Measurements from ENCODE around the gene SAMD13.

The SAMD13 gene

GRCh38 chr1:84363019-84363418, 61.5 kb downstream of the SAMD13 start:
- H3K4me3 ChIP-seq (ENCODE audit: low read length): no peak overlapping the region
- no peaks in the 10 kb centered on the region for H3K27me3 ChIP-seq (ENCODE audit: insufficient read depth, low read length, poor library complexity)
- no peak overlapping the region for H2AK5ac ChIP-seq (ENCODE audit: low read length)
- H3K23ac ChIP-seq (ENCODE audit: low read length): no peak overlapping the region
- H4K8ac ChIP-seq (ENCODE audit: low read depth, low read length): no peak overlapping the region
- H3K56ac ChIP-seq (ENCODE audit: low read length): no peak overlapping the region
- no peak overlapping the region for H3K4ac ChIP-seq (ENCODE audit: low read depth, low read length)
- H2BK120ac ChIP-seq (ENCODE audit: low read depth, low read length): no peak overlapping the region
- no peaks in the 10 kb centered on the region for H3K79me1 ChIP-seq (ENCODE audit: low read length)
- H3K36me3 ChIP-seq (ENCODE audit: control insufficient read depth, insufficient read depth, low read length): no peaks in the 10 kb centered on the region
- H4K5ac ChIP-seq (ENCODE audit: low read length): no peak overlapping the region
- no peak overlapping the region for H3K18ac ChIP-seq (ENCODE audit: low read length)
- no peak overlapping the region for H3K27ac ChIP-seq (ENCODE audit: low read depth, low read length)
- DNase-seq: no peak
- no peaks in the 10 kb centered on the region for H3K4me1 ChIP-seq (ENCODE audit: control insufficient read depth, low read depth, low read length)
- H2BK15ac ChIP-seq (replicated peaks; ENCODE audit: low read depth): no peak overlapping the region
- H2BK5ac ChIP-seq (ENCODE audit: low read length): no peak overlapping the region
- WGBS (ENCODE audit: extremely low coverage, insufficient coverage, low lambda C conversion rate): no CpG with 5 or more reads among the region's 5 CpGs
- no peaks in the 10 kb centered on the region for H3K79me2 ChIP-seq (ENCODE audit: control insufficient read depth, insufficient read depth, low read length)
- no peak overlapping the region for H3K9ac ChIP-seq (ENCODE audit: low read length)
- H3K4me2 ChIP-seq (ENCODE audit: low read length): no peak overlapping the region

GRCh38 chr1:84363622-84364021, 62.1 kb downstream of the SAMD13 start:
- Histone ChIP-seq H3K9ac (ENCODE audit: low read length) (no peak overlapping the region), H3K4me1 (ENCODE audit: control insufficient read depth, low read depth, low read length) (no peaks in the 10 kb centered on the region), H3K79me2 (ENCODE audit: control insufficient read depth, insufficient read depth, low read length) (no peaks in the 10 kb centered on the region), H3K27ac (ENCODE audit: low read depth, low read length) (no peak overlapping the region), H3K56ac (ENCODE audit: low read length) (no peak overlapping the region), H2BK120ac (ENCODE audit: low read depth, low read length) (no peak overlapping the region), H3K27me3 (ENCODE audit: insufficient read depth, low read length, poor library complexity) (no peaks in the 10 kb centered on the region), H3K4me3 (ENCODE audit: low read length) (no peak overlapping the region), H2AK5ac (ENCODE audit: low read length) (no peak overlapping the region), H4K5ac (ENCODE audit: low read length) (no peak overlapping the region), H3K36me3 (ENCODE audit: control insufficient read depth, insufficient read depth, low read length) (no peaks in the 10 kb centered on the region), H3K4ac (ENCODE audit: low read depth, low read length) (no peak overlapping the region), H2BK5ac (ENCODE audit: low read length) (no peak overlapping the region), H4K8ac (ENCODE audit: low read depth, low read length) (no peak overlapping the region), H2BK15ac (replicated peaks; ENCODE audit: low read depth) (no peak overlapping the region), H3K79me1 (ENCODE audit: low read length) (no peaks in the 10 kb centered on the region), H3K18ac (ENCODE audit: low read length) (no peak overlapping the region), H3K4me2 (ENCODE audit: low read length) (no peak overlapping the region), H3K23ac (ENCODE audit: low read length) (no peak overlapping the region)
- WGBS (ENCODE audit: extremely low coverage, insufficient coverage, low lambda C conversion rate): no CpG with 5 or more reads among the region's 5 CpGs
- no peak for DNase-seq

DNA sequence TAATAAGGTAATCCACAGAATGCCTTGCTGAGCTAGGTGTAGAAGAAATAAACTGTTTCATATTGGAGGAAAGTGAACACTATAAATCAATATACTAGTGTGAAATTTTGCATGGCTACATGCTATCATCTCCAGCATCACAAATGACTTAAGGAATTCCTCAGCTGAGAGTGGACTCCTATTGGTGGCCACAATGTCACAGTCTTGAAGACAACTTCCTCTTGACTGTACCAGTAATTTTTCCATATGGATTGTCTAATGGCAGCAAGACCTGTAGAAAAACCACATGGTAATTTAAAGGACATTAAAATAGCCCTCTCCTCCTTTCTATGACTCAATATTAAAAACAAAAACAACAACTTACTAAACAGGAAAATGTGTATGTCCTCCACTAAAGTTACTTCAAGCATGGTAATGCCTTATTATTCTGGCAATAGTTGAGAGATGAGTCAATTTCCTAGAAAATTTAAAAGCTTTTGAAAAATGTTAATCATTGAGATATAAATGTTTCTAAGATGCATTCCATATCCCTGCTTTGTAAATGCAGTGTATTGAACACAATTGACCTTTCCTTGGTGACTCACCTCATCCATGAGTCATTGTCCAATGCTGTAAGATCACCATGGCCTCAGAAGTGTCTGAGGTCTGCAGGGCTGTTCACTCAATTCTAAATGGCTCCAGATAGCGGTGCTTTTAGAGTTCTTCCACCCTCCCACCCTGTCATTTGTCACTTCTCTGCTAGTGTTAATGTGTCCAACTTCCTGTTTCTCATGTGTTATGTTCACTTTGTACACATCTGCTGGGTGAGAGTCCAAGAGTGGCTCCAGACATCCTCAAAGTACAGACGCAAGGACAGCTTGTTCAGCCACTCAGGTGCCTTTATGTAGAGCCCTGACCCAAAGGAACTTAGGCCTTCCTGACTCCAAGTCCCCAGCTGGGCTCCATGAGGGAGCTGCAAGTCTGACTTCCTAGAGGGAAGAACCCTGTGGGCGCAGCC, 64.0 kb downstream of the SAMD13 start:
- Histone ChIP-seq H3K4ac (ENCODE audit: low read depth, low read length) (no peak overlapping the region), H4K8ac (ENCODE audit: low read depth, low read length) (no peak overlapping the region), H3K79me1 (ENCODE audit: low read length) (no peaks in the 10 kb centered on the region), H3K27me3 (ENCODE audit: insufficient read depth, low read length, poor library complexity) (no peaks in the 10 kb centered on the region), H3K9ac (ENCODE audit: low read length) (no peak overlapping the region), H3K23ac (ENCODE audit: low read length) (no peak overlapping the region), H3K4me1 (ENCODE audit: control insufficient read depth, low read depth, low read length) (no peaks in the 10 kb centered on the region), H3K56ac (ENCODE audit: low read length) (no peak overlapping the region), H2AK5ac (ENCODE audit: low read length) (no peak overlapping the region), H2BK15ac (replicated peaks; ENCODE audit: low read depth) (no peak overlapping the region), H2BK5ac (ENCODE audit: low read length) (no peak overlapping the region), H2BK120ac (ENCODE audit: low read depth, low read length) (no peak overlapping the region), H3K36me3 (ENCODE audit: control insufficient read depth, insufficient read depth, low read length) (no peaks in the 10 kb centered on the region), H3K4me2 (ENCODE audit: low read length) (no peak overlapping the region), H3K4me3 (ENCODE audit: low read length) (no peak overlapping the region), H3K79me2 (ENCODE audit: control insufficient read depth, insufficient read depth, low read length) (no peaks in the 10 kb centered on the region), H3K18ac (ENCODE audit: low read length) (no peak overlapping the region), H3K27ac (ENCODE audit: low read depth, low read length) (no peak overlapping the region), H4K5ac (ENCODE audit: low read length) (no peak overlapping the region)
- no peak for DNase-seq
- WGBS (ENCODE audit: extremely low coverage, insufficient coverage, low lambda C conversion rate): no CpG with 5 or more reads among the region's 3 CpGs

DNA sequence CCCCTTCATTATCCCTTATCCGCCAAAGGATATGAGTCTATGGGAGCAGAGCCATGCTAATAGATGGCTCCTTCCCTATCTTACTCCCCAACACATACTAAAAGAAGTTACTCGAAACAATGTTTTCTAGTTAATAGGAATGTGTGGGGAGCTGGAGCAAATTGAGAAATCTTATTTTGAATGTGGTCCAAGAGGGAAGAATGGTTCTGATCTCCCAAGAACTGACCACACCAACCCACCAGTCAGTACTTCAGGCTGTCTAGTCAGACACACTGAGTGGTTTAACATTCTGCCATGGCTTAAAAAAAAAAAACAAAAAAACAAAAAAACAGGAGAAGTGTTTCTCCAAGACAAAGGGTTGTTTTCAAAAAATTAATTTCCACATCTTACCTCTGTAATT, 65.3 kb downstream of the SAMD13 start:
- no peaks in the 10 kb centered on the region for H3K4me1 ChIP-seq (ENCODE audit: control insufficient read depth, low read depth, low read length)

DNA sequence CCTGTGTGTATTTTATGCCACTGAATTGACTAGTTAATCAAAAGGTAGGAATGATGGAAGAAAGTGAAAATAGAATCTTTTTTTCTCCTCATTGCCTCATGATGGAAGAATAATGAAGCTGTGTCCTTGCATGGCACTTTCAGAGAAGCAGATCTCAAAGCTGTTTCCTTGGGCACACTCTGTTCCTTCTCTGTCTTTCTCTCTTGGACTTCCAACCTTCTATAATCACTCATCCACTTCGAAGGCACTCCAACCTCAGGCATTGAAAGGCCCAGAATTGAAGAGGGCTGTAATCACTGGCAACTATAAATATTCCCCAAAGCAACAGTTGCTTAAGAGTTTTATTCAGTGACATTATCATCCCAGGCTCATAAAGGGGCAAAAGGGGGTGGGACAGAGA, 65.7 kb downstream of the SAMD13 start:
- no peak overlapping the region for H3K4ac ChIP-seq (ENCODE audit: low read depth, low read length)
- H2BK120ac ChIP-seq (ENCODE audit: low read depth, low read length): no peak overlapping the region
- no peak for DNase-seq
- no peak overlapping the region for H4K8ac ChIP-seq (ENCODE audit: low read depth, low read length)
- no peak overlapping the region for H2BK15ac ChIP-seq (replicated peaks; ENCODE audit: low read depth)
- H3K4me3 ChIP-seq (ENCODE audit: low read length): no peak overlapping the region
- no peak overlapping the region for H3K4me2 ChIP-seq (ENCODE audit: low read length)
- no peak overlapping the region for H2AK5ac ChIP-seq (ENCODE audit: low read length)
- H3K23ac ChIP-seq (ENCODE audit: low read length): no peak overlapping the region
- no peaks in the 10 kb centered on the region for H3K4me1 ChIP-seq (ENCODE audit: control insufficient read depth, low read depth, low read length)
- H3K79me2 ChIP-seq (ENCODE audit: control insufficient read depth, insufficient read depth, low read length): no peaks in the 10 kb centered on the region
- no peak overlapping the region for H4K5ac ChIP-seq (ENCODE audit: low read length)
- no peaks in the 10 kb centered on the region for H3K79me1 ChIP-seq (ENCODE audit: low read length)
- H3K27ac ChIP-seq (ENCODE audit: low read depth, low read length): no peak overlapping the region
- H3K56ac ChIP-seq (ENCODE audit: low read length): no peak overlapping the region
- H2BK5ac ChIP-seq (ENCODE audit: low read length): no peak overlapping the region
- WGBS (ENCODE audit: extremely low coverage, insufficient coverage, low lambda C conversion rate): no CpG with 5 or more reads among the region's 1 CpG
- no peak overlapping the region for H3K9ac ChIP-seq (ENCODE audit: low read length)
- no peaks in the 10 kb centered on the region for H3K36me3 ChIP-seq (ENCODE audit: control insufficient read depth, insufficient read depth, low read length)
- H3K18ac ChIP-seq (ENCODE audit: low read length): no peak overlapping the region
- no peaks in the 10 kb centered on the region for H3K27me3 ChIP-seq (ENCODE audit: insufficient read depth, low read length, poor library complexity)

More for the DNA sequence above, 65.3 kb downstream of the SAMD13 start:
- Histone ChIP-seq H3K27me3 (ENCODE audit: insufficient read depth, low read length, poor library complexity) (no peaks in the 10 kb centered on the region), H3K9ac (ENCODE audit: low read length) (no peak overlapping the region), H2AK5ac (ENCODE audit: low read length) (no peak overlapping the region), H3K79me1 (ENCODE audit: low read length) (no peaks in the 10 kb centered on the region), H3K4ac (ENCODE audit: low read depth, low read length) (no peak overlapping the region), H3K23ac (ENCODE audit: low read length) (no peak overlapping the region), H3K18ac (ENCODE audit: low read length) (no peak overlapping the region), H3K4me2 (ENCODE audit: low read length) (no peak overlapping the region), H3K56ac (ENCODE audit: low read length) (no peak overlapping the region), H3K79me2 (ENCODE audit: control insufficient read depth, insufficient read depth, low read length) (no peaks in the 10 kb centered on the region), H2BK5ac (ENCODE audit: low read length) (no peak overlapping the region), H2BK15ac (replicated peaks; ENCODE audit: low read depth) (no peak overlapping the region), H4K5ac (ENCODE audit: low read length) (no peak overlapping the region), H3K27ac (ENCODE audit: low read depth, low read length) (no peak overlapping the region), H2BK120ac (ENCODE audit: low read depth, low read length) (no peak overlapping the region), H3K36me3 (ENCODE audit: control insufficient read depth, insufficient read depth, low read length) (no peaks in the 10 kb centered on the region), H4K8ac (ENCODE audit: low read depth, low read length) (no peak overlapping the region), H3K4me3 (ENCODE audit: low read length) (no peak overlapping the region)
- no CpG with 5 or more reads among the region's 2 CpGs for WGBS (ENCODE audit: extremely low coverage, insufficient coverage, low lambda C conversion rate)
- DNase-seq: no peak

Data from mesendoderm (in vitro differentiated cells).